Parathyroid adenoma (tissue), 2 donors: Measurements from ENCODE around the gene GRK2.

Source experiments
- H2AFZ ChIP-seq: fragments of 300-600 bp; sonication (generic); one replicate; pipeline ENCODE4 v1.7.0; 2017; ENCODE audit warnings: antibody characterized with exemption, mild to moderate bottlenecking
- H3K27ac ChIP-seq: fragments of 300-600 bp; sonication (generic); one replicate; pipeline ENCODE4 v1.7.0; 2017
- H3K27me3 ChIP-seq: fragments of 300-600 bp; sonication (generic); one replicate; pipeline ENCODE4 v1.7.0; 2017; ENCODE audit warnings: low read length; ENCODE audit not compliant: control insufficient read depth, insufficient read depth
- H3K36me3 ChIP-seq: fragments of 300-600 bp; sonication (generic); one replicate; pipeline ENCODE4 v1.7.0; 2017; ENCODE audit warnings: low read length; ENCODE audit not compliant: control insufficient read depth, insufficient read depth
- H3K4me1 ChIP-seq: fragments of 300-600 bp; sonication (generic); one replicate; pipeline ENCODE4 v1.7.0; 2017; ENCODE audit warnings: control low read depth
- H3K4me2 ChIP-seq: fragments of 300-600 bp; sonication (generic); one replicate; pipeline ENCODE4 v1.7.0; 2017; ENCODE audit warnings: low read length
- H3K4me3 ChIP-seq: fragments of 300-600 bp; sonication (generic); one replicate; pipeline ENCODE4 v1.7.0; 2017; ENCODE audit warnings: low read depth, low read length
- H3K79me2 ChIP-seq: fragments of 300-600 bp; sonication (generic); one replicate; pipeline ENCODE4 v1.7.0; 2017; ENCODE audit warnings: control low read depth
- H3K9ac ChIP-seq: fragments of 300-600 bp; sonication (generic); one replicate; pipeline ENCODE4 v1.7.0; 2017; ENCODE audit warnings: mild to moderate bottlenecking
- H3K9me3 ChIP-seq: fragments of 300-600 bp; sonication (generic); one replicate; pipeline ENCODE4 v1.7.0; 2017; ENCODE audit warnings: low read length; ENCODE audit not compliant: control insufficient read depth
- CTCF ChIP-seq: fragments of 300-600 bp; sonication (generic); IDR thresholded peaks from one replicate; pipeline ENCODE4 v1.7.0; 2017; ENCODE audit warnings: antibody characterized with exemption, mild to moderate bottlenecking
- donor health status: primary hyperparathyroidism.

Gene GRK2

DNA sequence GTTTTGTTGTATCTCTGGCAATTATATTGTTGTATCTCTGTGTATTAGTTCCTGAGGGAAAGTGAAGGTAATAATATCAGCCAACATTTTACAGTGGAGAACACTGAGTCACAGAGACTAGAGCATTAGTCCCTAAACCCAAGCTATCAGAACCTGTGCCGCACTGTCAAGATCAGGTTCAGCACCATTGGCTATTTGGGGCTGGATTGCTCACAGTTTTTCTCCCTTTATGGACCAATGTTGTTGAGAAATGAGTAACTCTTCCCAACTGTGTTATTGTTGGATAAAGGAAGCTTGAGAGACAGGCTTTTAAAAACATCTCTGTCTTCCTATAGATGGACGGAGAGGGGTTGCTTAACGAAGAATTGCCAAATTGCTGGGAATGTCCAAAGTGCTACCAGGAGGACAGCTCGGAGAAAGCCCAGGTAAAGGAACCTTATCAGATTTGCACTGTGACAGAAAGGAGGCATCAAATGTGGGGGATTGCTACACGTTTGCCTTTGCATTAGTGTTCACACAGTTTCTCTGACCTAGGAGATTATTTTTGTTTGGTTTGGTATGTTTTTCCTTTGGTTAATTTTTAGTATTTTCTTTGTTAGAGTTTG, 18.2 kb upstream of the GRK2 start:
- H3K27ac ChIP-seq = peak overlapping the region; percentile 71

GRCh38 chr11:67248653-67249052, 17.6 kb upstream of the GRK2 start:
- Histone ChIP-seq H3K4me2 (peak overlapping the region; percentile 51), H3K36me3 (no peaks in the 10 kb centered on the region), H3K4me3 (peak overlapping the region; percentile 22), H3K9me3 (no peaks in the 10 kb centered on the region), H3K27me3 (no peaks in the 10 kb centered on the region), H2AFZ (no peak overlapping the region), H3K4me1 (peaks cover 15% of the 10 kb centered on the region), H3K9ac (no peak overlapping the region), H3K27ac (peak overlapping the region; percentile 77), H3K79me2 (peaks cover 7% of the 10 kb centered on the region)
- no peak for TF ChIP-seq CTCF

More for the DNA sequence above, 18.2 kb upstream of the GRK2 start:
- no peak for TF ChIP-seq CTCF
- Histone ChIP-seq H3K9ac (no peak overlapping the region), H3K36me3 (no peaks in the 10 kb centered on the region), H3K4me1 (peaks cover 15% of the 10 kb centered on the region), H3K4me3 (peak overlapping the region; percentile 22), H2AFZ (no peak overlapping the region), H3K4me2 (peak overlapping the region; percentile 51), H3K79me2 (peaks cover 12% of the 10 kb centered on the region), H3K27me3 (no peaks in the 10 kb centered on the region), H3K9me3 (no peaks in the 10 kb centered on the region)

- H3K79me2 ChIP-seq = no peaks in the 10 kb centered on the region
- no peaks in the 10 kb centered on the region for H3K36me3 ChIP-seq
- peaks cover 15% of the 10 kb centered on the region for H3K4me1 ChIP-seq
- no peak overlapping the region for H3K4me3 ChIP-seq
- no peak overlapping the region for H3K9ac ChIP-seq
- no peak overlapping the region for H3K4me2 ChIP-seq
- no peaks in the 10 kb centered on the region for H3K9me3 ChIP-seq
- H2AFZ ChIP-seq = no peak overlapping the region
- H3K27me3 ChIP-seq = no peaks in the 10 kb centered on the region
- TF ChIP-seq CTCF = no peak
- H3K27ac ChIP-seq = no peak overlapping the region
These were observed 15.9 kb upstream of the GRK2 start for GRCh38 chr11:67250059-67251043.

GRCh38 chr11:67251841-67252240, 14.4 kb upstream of the GRK2 start:
- H3K9me3 ChIP-seq = no peaks in the 10 kb centered on the region
- no peak for TF ChIP-seq CTCF

More at GRCh38 chr11:67251841-67252240, 14.4 kb upstream of the GRK2 start:
- Histone ChIP-seq H3K4me3 (no peak overlapping the region), H3K27me3 (no peaks in the 10 kb centered on the region), H3K79me2 (no peaks in the 10 kb centered on the region), H3K4me2 (no peak overlapping the region), H3K9ac (no peak overlapping the region), H2AFZ (no peak overlapping the region), H3K36me3 (no peaks in the 10 kb centered on the region), H3K27ac (no peak overlapping the region), H3K4me1 (peaks cover 13% of the 10 kb centered on the region)
